ENCODE results near the gene KDM6A.
"Not testable (repeated sequence)": the region's sequence is repeated elsewhere in the genome, so short reads cannot be mapped to it uniquely, and the experiment has no call there.

KDM6A gene

DNA sequence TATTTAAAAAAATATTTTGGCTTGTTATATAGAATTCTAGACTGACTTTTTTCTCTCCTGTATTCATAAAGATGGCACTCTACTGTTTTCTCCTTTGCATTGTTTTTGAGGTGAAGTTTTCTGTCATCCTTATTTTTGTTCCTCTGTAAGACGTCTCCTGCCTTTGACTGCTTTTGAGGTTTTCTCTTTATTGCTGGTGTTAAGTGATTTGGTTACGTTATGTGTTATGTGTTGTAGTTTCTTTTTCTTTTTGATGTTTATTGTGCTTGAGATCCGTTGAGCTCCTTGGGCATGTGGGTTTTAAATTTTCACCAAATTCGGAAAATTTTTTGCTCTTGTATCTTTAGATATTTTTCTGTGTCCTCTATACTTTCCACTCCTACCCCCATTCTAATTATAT lies 50.0 kb downstream of the KDM6A start:
- no peak for DNase-seq (ENCODE audit: low read depth in 2 of 2)

DNA sequence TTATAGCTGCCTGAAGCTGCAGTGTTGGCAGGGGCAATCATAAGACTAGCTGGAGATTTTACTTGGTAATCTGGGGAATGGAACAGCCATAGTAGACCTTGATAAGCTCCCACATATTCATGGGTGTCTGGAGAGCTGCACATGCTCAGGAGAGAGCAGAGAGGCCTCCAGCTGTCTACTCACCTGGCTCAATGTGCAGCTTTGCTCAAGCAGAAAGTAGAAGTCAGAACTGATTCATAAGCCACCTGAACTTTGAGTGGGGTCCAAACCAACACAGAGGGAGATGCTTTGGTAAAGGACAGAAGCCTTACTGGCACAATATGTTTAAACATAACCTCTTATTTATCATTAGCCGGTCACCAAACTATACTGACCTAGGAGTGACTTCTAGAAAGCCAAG lies 54.4 kb downstream of the KDM6A start:
- no peak for DNase-seq (ENCODE audit: low read depth in 2 of 2)

DNA sequence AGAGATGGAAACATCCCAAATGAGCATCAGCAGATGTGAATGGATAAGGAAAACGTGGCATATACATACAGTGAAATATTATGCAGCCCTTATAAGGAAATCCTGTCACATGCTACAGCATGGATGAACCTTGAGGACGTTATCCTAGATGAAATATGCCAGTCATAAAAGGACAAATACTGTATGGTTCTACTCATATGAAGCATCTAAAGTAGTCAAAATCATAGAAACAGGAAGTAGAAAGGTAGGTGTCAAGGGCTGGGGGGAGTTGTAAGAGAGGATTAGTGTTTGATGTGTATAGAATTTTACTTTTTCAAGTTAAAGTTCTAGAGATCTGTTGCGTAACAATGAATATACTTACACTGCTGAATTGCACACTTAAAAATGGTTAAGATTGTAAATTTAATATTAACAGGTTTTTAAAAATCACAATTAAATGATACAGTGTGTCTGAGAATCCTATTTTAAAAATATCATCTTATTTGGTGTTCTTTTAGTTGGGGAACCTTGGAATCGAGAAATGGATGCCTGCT lies 58.5 kb downstream of the KDM6A start:
- DNase-seq (ENCODE audit: low read depth in 2 of 2), result no peak

DNA sequence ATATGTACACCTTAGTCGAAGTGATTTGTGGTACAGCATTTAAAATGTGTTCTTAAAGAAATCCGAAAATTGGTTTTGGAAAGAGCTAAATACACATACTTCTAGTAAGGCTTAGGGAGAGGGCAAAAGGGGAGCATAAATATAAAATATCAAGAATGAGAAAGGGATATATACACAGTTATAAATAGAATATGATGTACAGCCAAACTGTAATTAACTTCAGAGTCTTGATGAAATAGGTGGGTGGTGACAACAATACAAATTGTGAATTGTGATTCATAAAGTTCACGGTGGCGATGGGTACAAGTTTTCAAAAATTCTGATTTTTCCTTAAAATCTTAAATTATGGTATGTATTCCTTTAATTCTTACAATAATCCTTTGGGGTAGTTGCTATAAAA lies 62.2 kb downstream of the KDM6A start:
- DNase-seq (ENCODE audit: low read depth in 2 of 2), result no peak

DNA sequence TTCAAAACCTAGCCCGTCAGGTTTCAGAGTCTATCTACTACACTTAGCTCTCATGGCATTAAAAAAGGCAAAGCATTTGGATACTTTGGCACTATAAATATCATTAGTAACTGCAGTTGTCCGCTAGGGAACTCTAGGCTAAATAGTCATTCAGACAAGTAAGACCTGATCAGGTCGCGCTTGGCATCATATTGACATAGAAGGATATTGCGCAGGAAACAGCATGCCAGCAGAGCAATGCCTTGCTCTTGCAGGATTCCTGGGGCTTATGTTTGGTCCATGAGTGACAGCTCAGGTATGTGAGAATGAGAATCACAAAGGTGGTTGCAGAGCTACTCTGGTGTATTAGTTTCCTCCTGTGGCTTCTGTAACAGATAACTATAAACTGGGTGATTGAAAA lies 62.7 kb downstream of the KDM6A start:
- DNase-seq (ENCODE audit: low read depth in 2 of 2), result no peak

DNA sequence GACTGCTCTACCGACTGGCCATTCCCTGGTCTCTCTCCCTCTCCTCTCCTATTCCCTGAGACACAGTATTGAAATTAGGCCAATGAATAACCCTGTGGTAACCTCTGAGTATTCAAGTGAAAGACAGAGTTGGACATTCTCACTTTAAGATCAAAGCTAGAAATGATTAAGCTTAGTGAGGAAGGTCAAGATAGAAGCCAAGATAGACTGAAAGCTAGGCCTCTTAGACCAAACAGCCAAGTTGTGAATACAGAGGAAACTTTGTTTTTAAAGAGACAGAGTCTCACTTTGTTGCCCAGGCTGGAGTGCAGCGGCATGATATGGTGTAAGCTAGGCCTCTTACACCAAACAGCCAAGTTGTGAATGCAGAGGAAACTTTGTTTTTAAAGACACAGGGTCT lies 64.6 kb downstream of the KDM6A start:
- DNase-seq (ENCODE audit: low read depth in 2 of 2), result no peak

DNA sequence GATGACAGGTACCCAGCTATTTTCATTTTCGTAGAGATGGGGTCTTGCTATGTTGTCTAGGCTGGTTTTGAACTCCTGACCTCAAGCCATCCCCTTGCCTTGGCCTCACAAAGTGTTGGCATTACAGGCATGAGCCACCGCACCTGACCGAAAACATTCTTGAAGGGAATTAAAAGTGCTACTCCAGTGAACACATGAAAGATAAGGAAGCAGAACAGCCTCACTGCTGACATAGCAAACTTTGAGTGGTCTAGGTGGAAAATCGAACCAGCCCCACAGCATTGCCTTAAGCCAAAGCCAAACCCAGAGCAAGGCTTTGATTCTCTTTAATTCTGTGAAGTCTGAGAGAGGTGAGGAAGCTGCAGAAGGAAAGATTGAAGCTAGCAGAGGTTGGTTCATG lies 65.1 kb downstream of the KDM6A start:
- DNase-seq (ENCODE audit: low read depth in 2 of 2), result no peak

DNA sequence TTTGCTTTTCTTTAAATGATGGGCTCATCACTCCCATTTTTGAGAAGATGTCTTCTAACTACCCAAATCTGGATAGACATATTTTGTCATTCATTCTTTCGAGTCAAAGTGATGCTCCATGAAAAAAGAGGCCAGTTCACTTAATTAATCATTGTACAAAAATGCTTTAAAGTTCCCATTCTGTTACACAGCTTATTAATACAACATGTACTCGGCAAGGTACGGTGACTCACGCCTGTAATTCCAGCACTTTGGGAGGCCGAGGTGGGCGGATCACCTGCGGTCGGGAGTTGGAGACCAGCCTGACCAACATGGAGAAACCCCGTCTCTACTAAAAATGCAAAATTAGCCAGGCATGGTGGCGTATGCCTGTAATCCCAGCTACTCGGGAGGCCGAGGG lies 67.6 kb downstream of the KDM6A start:
- not testable (repeated sequence) for DNase-seq (ENCODE audit: low read depth in 2 of 2)

DNA sequence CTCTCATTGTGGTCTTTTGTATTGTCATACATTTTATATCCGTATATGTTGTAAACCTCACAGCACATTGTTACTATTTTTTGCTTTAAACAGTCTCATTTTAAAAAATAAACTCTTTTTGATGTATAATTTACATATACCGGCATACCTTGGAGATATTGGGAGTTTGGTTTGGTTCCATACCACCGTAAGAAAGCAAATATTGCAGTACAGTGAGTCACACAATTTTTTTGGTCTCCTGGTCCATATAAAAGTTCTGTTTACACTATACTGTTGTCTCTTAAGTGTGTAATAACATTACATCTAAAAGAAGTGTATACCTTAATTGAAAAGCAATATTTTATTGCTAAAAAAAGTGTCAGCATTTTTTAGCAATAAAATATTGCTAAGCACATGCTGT lies 70.0 kb downstream of the KDM6A start:
- DNase-seq (ENCODE audit: low read depth in 2 of 2), result no peak

DNA sequence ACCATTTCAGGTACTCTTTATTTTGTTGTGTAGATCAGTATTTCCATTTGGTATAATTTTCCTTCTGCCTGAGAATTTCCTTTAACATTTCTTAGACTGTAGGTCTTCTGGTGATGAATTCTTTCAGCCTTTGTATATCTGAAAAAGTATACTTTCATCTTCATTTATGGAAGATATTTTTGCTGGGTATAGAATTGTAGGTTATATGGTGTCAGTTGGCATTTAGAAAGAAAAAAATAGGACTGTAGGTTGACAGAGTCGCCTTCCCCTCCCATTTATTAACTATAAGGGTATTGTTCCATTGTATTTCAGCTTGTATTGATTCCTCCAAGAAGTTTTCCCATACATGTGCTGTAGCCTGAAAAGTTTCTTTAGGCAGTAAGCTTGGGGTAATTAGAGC lies 71.9 kb downstream of the KDM6A start:
- no peak for DNase-seq (ENCODE audit: low read depth in 2 of 2)

DNA sequence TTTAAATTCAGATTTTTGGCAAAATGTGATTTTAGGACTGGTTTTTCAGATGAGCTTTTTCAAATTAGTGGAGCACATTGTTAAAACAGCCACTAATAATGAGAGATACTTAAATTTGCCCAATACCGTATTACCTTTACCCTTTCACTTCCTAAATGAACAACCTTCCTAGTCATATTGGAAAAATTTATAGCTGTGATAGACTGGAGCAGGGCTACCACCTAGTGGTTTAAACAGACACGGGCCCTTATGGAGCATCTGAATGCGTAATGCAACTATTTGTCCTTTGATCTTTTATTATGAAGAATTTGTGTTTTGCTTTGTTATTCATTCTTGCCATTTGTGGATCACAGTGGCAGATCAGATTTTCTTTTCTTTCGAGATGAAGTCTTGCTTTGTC lies 72.7 kb downstream of the KDM6A start:
- DNase-seq (ENCODE audit: low read depth in 2 of 2), result no peak

DNA sequence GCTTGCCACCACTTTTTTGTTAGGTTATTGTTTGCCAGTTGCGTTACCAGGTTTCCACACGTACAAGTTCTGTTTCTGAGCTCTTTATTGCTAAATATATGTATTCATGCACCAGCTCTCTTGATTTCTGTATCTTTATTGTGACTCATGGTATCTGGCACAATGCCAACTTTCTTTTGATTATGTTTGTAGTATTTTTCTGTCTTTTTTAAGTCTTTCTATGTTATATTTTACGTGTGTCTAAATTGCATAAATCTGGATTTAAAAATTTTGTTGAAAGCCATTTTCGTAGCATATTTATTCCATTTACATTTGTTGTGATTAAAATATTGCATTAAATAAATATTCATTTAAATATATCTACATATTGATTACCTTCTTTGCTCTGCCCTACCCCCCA lies 73.8 kb downstream of the KDM6A start:
- no peak for DNase-seq (ENCODE audit: low read depth in 2 of 2)

DNA sequence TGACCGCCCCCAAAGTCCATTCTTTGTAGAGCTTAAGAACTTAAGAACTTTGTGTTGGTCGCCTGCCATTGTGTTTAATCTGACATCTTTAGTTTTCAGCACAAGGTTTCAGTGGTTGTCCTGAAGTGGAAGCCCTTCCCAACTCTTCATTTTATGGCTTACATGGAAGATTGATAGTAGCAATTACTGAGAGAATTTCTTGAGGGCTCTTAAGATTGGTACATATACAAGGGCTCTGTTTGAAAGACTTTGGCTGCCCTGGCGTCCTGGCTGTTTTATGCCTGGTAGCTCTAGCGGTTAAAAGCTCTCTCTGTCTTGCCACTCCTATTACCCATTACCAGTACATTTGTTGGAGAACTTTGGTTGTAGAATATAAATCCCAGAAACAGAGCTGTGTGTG lies 75.0 kb downstream of the KDM6A start:
- no peak for DNase-seq (ENCODE audit: low read depth in 2 of 2)

DNA sequence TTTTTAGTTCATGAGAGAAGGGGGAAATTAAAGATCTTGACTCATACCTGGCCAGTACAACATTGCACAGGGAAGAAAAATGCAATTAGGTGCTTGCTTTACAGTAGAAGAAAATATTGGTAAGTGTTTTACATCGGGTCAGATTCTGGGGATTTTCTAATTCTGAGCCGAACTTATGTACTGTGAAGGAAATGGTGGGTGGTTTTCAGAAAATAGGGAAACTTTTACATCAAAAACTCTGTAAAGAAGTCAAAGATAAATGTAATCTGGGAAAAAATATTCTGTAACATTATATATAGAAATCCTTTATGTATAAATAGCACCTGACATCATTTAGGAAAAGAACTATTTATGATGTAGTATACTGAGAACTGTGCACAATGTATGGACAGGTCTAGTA lies 75.4 kb downstream of the KDM6A start:
- DNase-seq (ENCODE audit: low read depth in 2 of 2), result no peak

DNA sequence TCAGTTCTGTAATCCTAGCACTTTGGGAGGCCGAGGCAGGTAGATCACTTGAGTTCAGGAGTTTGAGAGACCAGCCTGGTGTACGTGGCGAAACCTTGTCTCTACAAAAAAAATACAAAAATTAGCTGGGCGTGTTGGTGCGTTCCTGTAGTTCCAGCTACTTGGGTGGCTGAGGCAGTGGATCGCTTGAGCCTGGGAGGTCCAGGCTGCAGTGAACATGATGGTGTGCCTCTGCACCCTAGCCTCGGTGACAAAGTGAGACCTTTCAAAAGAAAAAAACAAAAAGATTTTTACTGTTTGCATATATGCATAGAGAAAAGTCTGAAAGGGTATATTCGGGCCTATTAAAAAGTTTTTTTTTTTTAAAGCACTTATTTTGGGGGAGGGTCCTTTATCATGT lies 76.1 kb downstream of the KDM6A start:
- DNase-seq (ENCODE audit: low read depth in 2 of 2), result no peak

DNA sequence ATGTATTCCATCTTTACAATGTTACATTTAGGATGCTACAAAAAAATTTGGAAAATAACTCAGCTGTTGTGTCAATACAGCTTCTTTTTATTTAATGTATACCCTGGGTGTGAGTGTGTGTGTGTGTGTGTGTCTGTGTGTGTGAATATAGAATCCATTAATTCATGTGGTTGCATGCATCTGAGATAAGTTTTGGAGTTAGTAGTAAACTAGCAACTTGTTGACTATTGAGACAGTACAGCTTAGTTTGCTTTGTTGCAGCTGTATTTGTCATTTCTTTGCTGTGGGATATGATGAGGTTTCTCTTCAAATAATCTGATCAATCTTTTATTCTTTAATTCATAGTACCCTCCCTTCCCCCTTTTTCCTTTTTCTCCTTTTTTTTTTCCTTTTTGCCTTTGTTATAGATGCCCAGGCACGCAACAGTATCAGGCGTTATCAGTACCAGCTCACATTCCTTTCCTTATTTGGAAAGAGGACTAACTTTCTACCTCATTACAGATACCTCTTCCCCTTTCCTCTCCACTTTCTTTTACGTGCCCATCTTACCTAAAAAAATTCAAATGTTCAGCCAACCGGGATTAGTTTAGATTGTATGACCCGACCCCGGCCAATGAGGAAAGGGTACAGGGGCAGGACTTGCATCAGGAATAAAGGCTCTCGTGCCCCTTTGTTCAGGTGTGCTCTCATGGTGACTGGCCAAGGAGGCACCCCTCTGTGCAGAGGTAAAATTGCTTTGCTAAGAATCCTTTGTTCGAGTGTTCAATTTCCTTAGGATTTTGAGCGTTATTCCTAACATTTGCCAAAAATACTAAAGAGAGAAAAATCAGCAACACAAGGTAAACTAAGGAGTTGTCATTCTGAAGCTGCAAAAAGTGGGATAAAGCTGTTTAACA lies 77.7 kb downstream of the KDM6A start:
- not testable (repeated sequence) for DNase-seq (ENCODE audit: low read depth in 2 of 2)

DNA sequence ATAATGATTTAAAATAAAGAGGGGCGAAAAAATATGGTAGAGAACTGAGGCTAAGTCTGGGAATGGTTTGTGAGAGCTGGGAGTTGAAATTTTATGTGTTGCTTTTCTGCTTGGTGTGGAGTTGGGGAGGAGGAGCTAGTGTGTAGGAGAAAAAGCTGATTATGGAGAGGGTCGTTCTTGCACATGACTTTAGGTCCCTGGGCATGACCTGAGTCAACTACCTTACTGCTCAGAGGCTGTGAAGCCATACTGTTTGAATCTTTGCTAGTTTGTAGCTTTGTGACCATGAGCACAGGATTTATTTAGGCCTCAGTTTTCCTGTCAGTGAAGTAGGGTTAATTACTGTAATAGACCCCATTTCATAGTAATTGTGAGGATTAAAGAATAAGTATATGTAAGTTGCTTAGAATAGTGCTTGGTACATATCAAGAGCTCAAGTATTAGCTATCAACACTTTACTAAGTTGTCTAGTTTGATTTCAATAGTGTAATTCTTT lies 78.6 kb downstream of the KDM6A start:
- DNase-seq (ENCODE audit: low read depth in 2 of 2), result no peak

DNA sequence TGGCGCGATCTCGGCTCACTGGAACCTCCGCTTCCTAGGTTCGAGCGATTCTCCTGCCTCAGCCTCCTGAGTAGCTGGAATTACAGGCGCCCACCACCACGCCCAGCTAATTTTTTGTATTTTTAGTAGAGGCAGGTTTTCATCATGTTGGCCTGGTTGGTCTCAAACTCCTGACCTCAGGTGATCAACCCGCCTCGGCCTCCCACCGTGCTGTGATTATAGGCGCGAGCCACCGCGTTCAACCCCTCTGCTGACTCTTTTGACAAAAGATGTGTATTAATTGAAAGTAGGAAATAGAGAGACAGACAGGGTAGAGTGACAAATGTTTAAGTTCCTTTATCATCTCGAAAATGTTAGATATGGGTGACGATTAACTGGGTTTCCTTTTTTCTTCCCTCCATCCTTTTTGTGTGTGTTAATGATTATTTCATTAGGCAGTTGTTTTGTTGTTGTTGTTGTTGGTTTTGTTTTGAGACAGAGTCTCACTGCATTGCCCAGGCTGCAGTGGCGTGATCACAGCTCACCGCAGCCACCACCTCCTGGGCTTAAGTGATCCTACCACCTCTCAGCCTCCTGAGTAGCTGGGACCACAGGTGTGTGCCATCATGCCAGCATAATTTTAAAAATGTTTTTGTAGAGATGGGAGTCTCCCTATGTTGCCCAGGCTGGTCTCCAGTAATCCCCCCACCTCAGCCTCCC lies 79.5 kb downstream of the KDM6A start:
- no peak for DNase-seq (ENCODE audit: low read depth in 2 of 2)

DNA sequence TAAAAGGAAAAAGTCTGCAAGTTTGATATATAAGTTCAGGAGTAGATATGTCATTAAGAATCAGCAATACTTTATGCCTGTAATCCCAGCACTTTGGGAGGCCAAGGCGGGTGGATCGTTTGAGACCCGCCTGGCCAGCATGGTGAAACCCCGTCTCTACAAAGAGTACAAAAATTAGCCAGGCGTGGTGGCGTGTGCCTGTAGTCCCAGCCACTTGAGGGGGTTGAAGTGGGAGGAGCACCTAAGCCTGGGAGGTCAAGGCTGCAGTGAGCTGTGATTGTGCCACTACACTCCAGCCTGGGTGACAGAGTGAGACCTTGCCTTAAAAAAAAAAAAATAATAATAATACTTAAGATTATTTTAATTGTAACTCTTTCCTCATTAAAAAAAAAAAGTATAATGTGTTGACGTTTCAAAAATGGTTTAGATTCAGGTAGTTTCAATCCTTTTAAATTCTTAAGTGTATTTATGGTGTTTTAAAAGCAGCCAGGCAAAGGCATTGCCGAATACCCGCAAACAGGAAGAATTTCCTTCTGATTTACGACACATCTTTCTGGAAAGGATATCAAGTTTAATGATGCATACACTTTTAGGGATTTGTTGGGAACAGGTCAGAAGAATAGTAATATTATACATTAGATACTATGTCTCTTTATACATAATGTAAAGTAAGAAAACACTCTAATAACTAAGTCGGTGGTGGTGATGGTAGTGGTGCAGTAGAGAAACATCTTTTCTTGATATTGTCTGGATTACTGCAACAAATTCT lies 80.9 kb downstream of the KDM6A start:
- DNase-seq (ENCODE audit: low read depth in 2 of 2), result no peak

DNA sequence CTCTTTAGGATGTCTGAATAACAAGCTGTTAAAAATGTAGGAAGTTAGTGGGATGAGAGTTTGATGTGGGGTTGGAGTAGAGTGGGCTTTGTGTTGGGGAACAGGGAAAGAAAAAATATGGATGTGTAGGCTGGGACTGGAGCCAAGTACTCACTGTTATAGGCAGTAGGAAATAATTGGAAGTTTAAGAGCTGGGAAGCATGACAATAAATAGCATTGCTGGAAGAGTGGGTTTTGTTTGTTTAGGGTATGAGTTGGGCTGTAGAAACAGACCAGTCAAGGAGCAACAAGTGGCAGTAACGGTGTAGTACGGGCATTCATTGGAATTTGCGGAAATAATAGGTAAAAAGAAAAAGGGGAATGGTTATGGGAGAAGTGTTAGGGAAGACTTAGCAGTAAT lies 81.6 kb downstream of the KDM6A start:
- DNase-seq (ENCODE audit: low read depth in 2 of 2), result no peak

DNA sequence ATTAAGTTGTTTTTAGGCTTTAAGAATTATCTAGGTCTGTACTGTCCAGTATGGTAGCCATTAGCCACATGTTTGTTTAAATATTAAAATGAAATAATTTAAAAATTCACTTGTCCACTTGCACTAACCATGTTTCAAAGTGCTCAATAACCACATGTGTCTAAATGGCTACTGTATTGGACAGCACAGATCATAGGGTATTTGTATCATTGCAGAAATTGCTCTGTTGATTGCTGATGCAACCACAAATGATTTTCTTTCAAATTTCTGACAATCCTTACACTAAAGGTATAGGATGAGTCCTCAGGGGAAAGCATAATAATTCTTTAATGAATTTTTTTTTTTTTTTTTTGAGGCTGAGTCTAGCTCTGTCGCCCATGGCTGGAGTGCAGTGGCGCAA lies 84.9 kb downstream of the KDM6A start:
- DNase-seq (ENCODE audit: low read depth in 2 of 2), result no peak

DNA sequence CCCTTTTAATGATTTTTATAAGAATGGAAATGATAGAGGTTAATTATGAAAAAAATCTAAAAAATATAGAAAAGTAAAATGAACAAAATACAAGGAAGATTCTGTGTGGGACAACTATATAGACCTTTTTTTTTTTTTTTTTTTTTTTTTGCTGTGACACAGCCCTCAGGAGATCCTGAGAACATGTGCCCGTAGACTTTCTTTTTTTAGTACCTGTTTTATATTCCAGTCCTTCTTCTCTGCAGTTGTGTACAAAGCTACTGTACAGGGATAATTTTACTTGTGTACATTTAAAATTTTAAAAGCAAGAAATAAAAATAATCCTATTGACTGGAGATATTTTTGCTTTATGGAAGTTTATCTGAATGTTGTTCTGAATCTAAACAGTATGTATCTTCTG lies 85.5 kb downstream of the KDM6A start:
- DNase-seq (ENCODE audit: low read depth in 2 of 2), result no peak

All from stimulated activated CD4-positive, alpha-beta T cell treated with anti-CD3 and anti-CD28 coated beads, Interleukin-1b, Interleukin-23, amount 100 ng/mL, for 4 hours (primary cell).